GM12874 (cell line): ENCODE results near the gene KRTAP2-1.
"Not testable (repeated sequence)": the region's sequence is repeated elsewhere in the genome, so short reads cannot be mapped to it uniquely, and the experiment has no call there.

Experiments used
- TF ChIP-seq, protein P1 (sequence below): IDR thresholded peaks from 2 replicates; pipeline ENCODE4 v1.5.1; 2011; ENCODE audit warnings: low read depth, mild to moderate bottlenecking, control low read depth, low read length, moderate library complexity; ENCODE audit not compliant: insufficient read depth

The KRTAP2-1 gene

DNA sequence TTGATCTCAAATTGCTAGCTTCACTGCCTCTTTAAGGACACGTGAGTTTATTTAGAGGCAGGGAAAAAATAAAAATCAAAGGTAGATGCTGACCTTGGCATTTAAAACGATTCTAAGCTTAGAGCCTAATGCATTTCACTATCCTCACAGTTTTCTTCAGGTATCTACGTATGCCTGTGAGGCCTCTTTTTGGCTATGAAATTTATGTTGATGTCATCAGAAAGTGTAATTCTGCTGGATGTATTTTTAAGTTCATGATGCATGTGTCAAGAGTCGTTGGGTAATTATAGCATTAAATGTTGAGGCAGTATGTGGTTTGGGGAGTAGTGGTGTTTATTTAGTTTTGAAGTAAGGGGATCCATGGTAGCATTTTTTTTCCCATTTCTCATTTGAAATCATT is 43.2 kb downstream of the KRTAP2-1 start:
- TF ChIP-seq, protein P1, sequence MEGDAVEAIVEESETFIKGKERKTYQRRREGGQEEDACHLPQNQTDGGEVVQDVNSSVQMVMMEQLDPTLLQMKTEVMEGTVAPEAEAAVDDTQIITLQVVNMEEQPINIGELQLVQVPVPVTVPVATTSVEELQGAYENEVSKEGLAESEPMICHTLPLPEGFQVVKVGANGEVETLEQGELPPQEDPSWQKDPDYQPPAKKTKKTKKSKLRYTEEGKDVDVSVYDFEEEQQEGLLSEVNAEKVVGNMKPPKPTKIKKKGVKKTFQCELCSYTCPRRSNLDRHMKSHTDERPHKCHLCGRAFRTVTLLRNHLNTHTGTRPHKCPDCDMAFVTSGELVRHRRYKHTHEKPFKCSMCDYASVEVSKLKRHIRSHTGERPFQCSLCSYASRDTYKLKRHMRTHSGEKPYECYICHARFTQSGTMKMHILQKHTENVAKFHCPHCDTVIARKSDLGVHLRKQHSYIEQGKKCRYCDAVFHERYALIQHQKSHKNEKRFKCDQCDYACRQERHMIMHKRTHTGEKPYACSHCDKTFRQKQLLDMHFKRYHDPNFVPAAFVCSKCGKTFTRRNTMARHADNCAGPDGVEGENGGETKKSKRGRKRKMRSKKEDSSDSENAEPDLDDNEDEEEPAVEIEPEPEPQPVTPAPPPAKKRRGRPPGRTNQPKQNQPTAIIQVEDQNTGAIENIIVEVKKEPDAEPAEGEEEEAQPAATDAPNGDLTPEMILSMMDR, result no peak

DNA sequence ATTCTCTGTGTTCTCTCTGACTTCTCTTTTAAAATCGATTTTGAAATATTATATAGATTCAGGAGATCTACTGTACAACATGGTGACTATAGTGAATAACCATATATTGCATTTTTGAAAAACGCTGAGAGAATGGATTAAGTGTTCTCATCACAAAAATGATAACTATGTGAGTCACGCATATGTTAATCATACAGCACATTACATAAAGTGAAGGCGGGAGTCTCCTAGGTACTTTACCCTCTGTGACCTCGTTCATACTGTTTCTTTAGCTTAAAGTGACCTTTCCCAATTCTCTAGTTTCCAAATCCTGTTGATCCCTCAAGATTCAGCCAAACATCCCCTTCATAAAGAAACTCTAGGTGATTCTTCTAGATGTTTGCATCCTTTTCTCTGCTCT is 44.3 kb downstream of the KRTAP2-1 start:
- TF ChIP-seq, protein P1, result no peak

DNA sequence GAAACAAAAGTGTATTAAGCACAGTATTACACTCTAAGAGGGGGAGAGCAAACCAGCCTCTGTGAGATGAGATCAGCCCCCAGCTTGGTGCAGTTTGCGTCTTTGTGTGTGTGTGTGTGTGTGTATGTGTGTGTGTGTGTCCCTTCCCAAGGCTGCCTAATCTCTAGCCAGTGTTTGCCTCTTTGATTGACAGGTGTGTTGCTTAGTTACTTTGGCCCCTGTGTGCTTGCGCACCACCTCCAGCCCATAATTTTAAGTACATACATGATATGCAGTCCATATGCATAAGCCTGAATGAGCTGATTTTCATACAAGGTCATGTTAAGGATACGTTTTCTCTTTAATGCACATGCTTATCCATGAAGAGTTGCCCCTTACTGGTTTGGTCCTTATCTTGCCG is 45.3 kb downstream of the KRTAP2-1 start:
- TF ChIP-seq, protein P1, result no peak

DNA sequence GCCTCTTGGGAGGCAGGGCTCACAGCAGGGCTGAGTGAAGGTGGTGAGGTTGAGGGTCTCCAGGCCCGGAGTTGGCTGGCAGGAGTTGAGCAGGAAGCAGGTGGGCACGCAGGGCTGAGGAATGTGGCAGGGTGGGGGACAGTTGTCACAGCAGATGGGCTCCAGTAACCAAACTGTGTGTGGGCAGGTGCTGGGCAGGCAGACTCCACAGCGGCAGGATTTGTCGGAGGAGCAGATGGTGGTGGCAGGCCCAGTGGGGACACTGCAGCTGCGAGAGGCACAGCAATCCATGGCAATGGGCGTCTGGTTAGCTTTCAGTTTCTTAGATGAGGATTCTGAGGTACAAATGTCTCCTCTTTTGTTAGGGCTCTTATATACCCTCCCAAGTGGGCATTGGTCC is 47.6 kb downstream of the KRTAP2-1 start, which contains the start of gene KRTAP3-2:
KRTAP3-2 (minus strand) TSS at position 344 of the 400 bp plus-strand sequence; CDS start at position 291, 53 bp downstream.
- TF ChIP-seq, protein P1, result not testable (repeated sequence)

DNA sequence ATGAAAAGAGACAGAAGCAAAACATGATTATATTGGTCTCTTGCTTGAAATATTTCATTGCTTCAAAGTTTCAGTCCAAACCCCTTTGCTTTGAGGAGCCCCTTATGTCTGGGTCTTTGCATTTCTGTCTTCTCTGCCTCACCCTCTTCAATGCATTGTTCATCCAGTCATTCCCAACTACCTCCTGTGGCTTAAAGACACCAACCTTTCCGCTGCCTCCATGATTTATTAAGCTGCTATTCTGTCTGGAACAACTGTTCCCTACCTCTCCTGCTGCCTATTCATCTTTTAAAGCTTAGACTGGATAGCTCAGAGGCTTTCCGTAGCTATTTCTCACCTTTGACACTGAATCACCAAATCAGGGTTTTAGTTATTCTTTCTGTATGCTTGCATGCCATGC is 49.8 kb downstream of the KRTAP2-1 start:
- TF ChIP-seq, protein P1, result no peak

DNA sequence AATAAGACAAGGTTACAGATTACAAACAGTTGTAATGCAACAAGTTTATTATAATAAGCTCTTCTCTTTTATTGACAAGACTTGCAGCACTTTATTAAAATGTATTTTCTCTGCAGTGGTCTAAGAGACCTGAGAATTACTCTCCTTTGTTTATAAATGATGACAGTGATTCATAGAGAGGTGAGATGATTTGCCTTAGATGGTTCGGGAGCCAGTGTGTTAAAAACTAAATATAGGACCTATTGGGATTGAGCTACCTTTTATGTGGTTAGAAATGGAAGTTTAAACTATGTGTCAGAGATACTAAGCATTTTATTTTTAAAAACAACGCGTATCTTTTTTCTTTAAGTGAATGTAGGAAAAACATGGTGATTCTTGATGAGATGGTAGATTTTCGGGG is 50.3 kb downstream of the KRTAP2-1 start:
- TF ChIP-seq, protein P1, result no peak
